Measurements from ENCODE around the gene OR56A1. TPM values are rescaled to one million over a fixed set of nuclear protein-coding genes. Genes with fewer than 3 reads are reported as not detected.

The OR56A1 gene
- total RNA-seq, 1 donor from 2014 or later: not detected

DNA sequence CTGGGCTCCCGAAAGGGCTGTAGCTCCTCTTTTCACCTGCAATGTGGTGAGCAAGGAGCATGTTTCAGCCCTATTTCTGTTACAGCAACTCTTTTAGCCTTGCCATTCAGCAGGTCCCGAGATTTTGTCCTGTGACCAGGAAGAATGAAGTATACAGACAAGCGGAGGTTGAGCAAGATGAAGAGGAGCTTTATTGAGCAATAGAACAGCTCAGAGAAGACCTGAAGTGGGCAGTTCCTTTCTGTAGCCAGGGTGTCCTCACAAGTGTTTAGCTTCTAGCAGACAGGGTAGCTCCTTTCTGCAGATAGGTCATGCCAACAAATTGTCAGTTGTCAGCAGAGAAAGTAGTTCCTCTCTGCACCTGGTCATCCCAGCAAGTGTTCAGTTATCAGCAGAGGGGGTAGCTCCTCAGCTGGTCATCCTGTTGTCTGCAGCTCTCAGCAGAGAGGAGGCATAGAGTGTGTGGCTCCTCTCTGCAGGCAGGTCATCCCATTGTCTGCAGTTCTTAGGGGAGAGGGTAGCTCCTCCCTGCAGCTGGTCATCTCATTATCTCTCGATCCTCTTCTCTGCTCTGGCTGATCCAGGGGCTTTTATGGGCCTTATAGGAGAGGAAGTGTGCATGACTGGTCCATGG lies 18.4 kb downstream of the OR56A1 start:
- no peaks in the 10 kb centered on the region for H3K4me1 Mint-ChIP-seq (ENCODE audit: unreplicated experiment)

GRCh38 chr11:6006846-6007245 lies 23.7 kb downstream of the OR56A1 start, which contains the start of gene OR56A4:
Gene OR56A4, minus strand, starts transcription at chr11:6006946. Its CDS starts 3,954 bp downstream, at chr11:6002992.
- TF ChIP-seq CTCF (IDR thresholded peaks at IDR 0.05): no peak
- peaks cover 7% of the 10 kb centered on the region for H3K27me3 Mint-ChIP-seq (ENCODE audit: unreplicated experiment)
- DNase-seq (ENCODE audit: extremely low spot score, unreplicated experiment): no peak
- H3K4me3 Mint-ChIP-seq (ENCODE audit: unreplicated experiment): no peak within 1 kb of the TSS
- no peaks in the 10 kb centered on the region for H3K36me3 Mint-ChIP-seq (ENCODE audit: unreplicated experiment)
- H3K9me3 Mint-ChIP-seq (ENCODE audit: unreplicated experiment): no peaks in the 10 kb centered on the region
- no peaks in the 10 kb centered on the region for H3K4me1 Mint-ChIP-seq (ENCODE audit: unreplicated experiment)
- H3K27ac Mint-ChIP-seq (ENCODE audit: unreplicated experiment): no peak within 1 kb of the TSS

More for the DNA sequence above, 18.4 kb downstream of the OR56A1 start:
- H3K9me3 Mint-ChIP-seq (ENCODE audit: unreplicated experiment): peaks cover 9% of the 10 kb centered on the region
- no peak overlapping the region for H3K27ac Mint-ChIP-seq (ENCODE audit: unreplicated experiment)
- H3K4me3 Mint-ChIP-seq (ENCODE audit: unreplicated experiment): no peak overlapping the region
- H3K36me3 Mint-ChIP-seq (ENCODE audit: unreplicated experiment): no peaks in the 10 kb centered on the region
- H3K27me3 Mint-ChIP-seq (ENCODE audit: unreplicated experiment): peaks cover 9% of the 10 kb centered on the region
- no peak for DNase-seq (ENCODE audit: extremely low spot score, unreplicated experiment)
- no peak for TF ChIP-seq CTCF (IDR thresholded peaks at IDR 0.05)

DNA sequence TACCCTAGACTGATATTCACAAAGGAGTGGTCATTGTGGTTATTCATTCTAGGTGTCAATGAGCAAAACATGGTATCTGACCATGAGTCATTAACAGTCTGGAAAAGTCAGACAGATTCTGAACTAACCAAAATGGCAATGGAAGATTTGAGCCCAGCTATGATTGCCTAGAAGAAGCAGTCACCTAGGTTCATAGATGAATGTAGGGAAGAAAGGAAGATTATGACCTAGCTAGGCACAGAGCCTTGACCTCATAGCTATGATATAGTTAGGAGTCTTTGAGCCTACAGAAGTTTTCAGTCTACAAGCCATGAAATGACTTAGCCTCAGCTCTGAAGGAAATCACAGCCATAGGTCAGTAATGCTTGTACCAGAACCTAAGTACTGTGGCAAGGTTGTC lies 24.2 kb downstream of the OR56A1 start:
- no peak for TF ChIP-seq CTCF (IDR thresholded peaks at IDR 0.05)
- H3K27ac Mint-ChIP-seq (ENCODE audit: unreplicated experiment): no peak overlapping the region
- H3K36me3 Mint-ChIP-seq (ENCODE audit: unreplicated experiment): no peaks in the 10 kb centered on the region
- DNase-seq (ENCODE audit: extremely low spot score, unreplicated experiment): no peak
- H3K4me1 Mint-ChIP-seq (ENCODE audit: unreplicated experiment): no peaks in the 10 kb centered on the region
- no peaks in the 10 kb centered on the region for H3K9me3 Mint-ChIP-seq (ENCODE audit: unreplicated experiment)
- peaks cover 7% of the 10 kb centered on the region for H3K27me3 Mint-ChIP-seq (ENCODE audit: unreplicated experiment)
- no peak overlapping the region for H3K4me3 Mint-ChIP-seq (ENCODE audit: unreplicated experiment)

DNA sequence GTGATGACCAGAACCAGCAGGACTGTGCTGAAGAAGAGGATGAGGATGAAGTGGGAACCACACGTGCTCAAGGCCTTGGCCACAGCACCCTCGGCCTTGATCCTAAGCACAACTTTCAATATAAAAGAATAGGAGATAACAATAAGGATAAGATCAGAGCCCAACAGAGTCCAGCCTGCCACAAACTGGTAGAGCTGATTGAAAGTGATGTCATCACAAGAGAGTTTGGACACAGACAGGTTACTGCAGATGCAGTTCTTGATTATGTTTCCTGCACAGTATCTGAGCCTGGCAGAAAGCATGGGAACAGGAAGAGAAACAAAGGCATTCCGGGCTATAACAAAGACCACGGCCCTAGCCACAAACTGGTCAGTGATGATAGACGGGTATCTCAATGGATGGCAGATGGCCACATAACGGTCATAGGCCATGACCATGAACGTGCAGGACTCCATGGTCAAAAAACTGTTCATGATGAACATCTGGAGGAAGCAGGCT lies 28.3 kb downstream of the OR56A1 start:
- Mint-ChIP-seq H3K4me3 (ENCODE audit: unreplicated experiment) (no peak overlapping the region), H3K27me3 (ENCODE audit: unreplicated experiment) (no peaks in the 10 kb centered on the region), H3K9me3 (ENCODE audit: unreplicated experiment) (no peaks in the 10 kb centered on the region), H3K27ac (ENCODE audit: unreplicated experiment) (no peak overlapping the region), H3K36me3 (ENCODE audit: unreplicated experiment) (no peaks in the 10 kb centered on the region), H3K4me1 (ENCODE audit: unreplicated experiment) (no peaks in the 10 kb centered on the region)
- TF ChIP-seq CTCF (IDR thresholded peaks at IDR 0.05): no peak
- no peak for DNase-seq (ENCODE audit: extremely low spot score, unreplicated experiment)

GRCh38 chr11:5994791-5995190 lies 35.8 kb downstream of the OR56A1 start:
- H3K9me3 Mint-ChIP-seq (ENCODE audit: unreplicated experiment): no peaks in the 10 kb centered on the region
- DNase-seq (ENCODE audit: extremely low spot score, unreplicated experiment): no peak
- no peak overlapping the region for H3K4me3 Mint-ChIP-seq (ENCODE audit: unreplicated experiment)
- no peaks in the 10 kb centered on the region for H3K36me3 Mint-ChIP-seq (ENCODE audit: unreplicated experiment)
- no peak overlapping the region for H3K27ac Mint-ChIP-seq (ENCODE audit: unreplicated experiment)
- no peaks in the 10 kb centered on the region for H3K4me1 Mint-ChIP-seq (ENCODE audit: unreplicated experiment)
- TF ChIP-seq CTCF (IDR thresholded peaks at IDR 0.05): no peak
- H3K27me3 Mint-ChIP-seq (ENCODE audit: unreplicated experiment): no peaks in the 10 kb centered on the region

Data from osteocyte (in vitro differentiated cells).